Psoas muscle (tissue), 8 donors: Measurements from ENCODE around the gene FLAD1. TPM values are rescaled to one million over a fixed set of nuclear protein-coding genes. Genes with fewer than 3 reads are reported as not detected.
A peak's percentile ranks its signal among the peaks of the same experiment; 100 is the strongest.

Experiments used
- ATAC-seq, 4 donors: fragments of 200-7000 bp; cut with Tn5 transposase; one replicate each; pipeline ENCODE4 v1.9.1; 2020; ENCODE audit warnings: moderate library complexity in 3 of 4, mild to moderate bottlenecking in 2 of 4
- DNase-seq, 2 donors: peaks; one replicate each; pipeline ENCODE4 v3.0.0-alpha.2; 2020
- H3K27ac ChIP-seq: fragments of 200-600 bp; one replicate; pipeline ENCODE4 v1.8.0; 2022
- H3K27me3 ChIP-seq, 3 donors: fragments of 200-600 bp in 1 of 3; one replicate each; pipeline versions ENCODE4 v1.6.1 to v1.8.0; 2013 to 2022; ENCODE audit warnings: low read length in 2 of 3, mild to moderate bottlenecking in 2 of 3, moderate library complexity in 1 of 3; ENCODE audit not compliant: insufficient read depth in 3 of 3
- H3K36me3 ChIP-seq, 2 donors: fragments of 200-600 bp in 1 of 2; one replicate each; pipeline versions ENCODE4 v1.6.1 to v1.8.0; 2013 to 2022; ENCODE audit warnings: low read depth in 1 of 2, mild to moderate bottlenecking in 1 of 2, moderate library complexity in 1 of 2; ENCODE audit not compliant: insufficient read depth in 1 of 2
- H3K4me1 ChIP-seq: fragments of 200-600 bp; one replicate; pipeline ENCODE4 v1.8.0; 2022
- H3K4me3 ChIP-seq: fragments of 200-600 bp; one replicate; pipeline ENCODE4 v1.8.0; 2022; ENCODE audit warnings: mild to moderate bottlenecking
- H3K9me3 ChIP-seq: fragments of 200-600 bp; one replicate; pipeline ENCODE4 v1.8.0; 2022
- WGBS, 3 donors: extraction: QIAGEN DNeasy Blood & Tissue Kit; methylation state at CpG; one replicate each; pipeline versions ENCODE4 v1.1.6 to v1.1.7; 2013; 5-methylcytosine and 5-hydroxymethylcytosine counted together
- intact Hi-C, 2 donors: fragments of 100-400 bp; cut with DNase I; formaldehyde crosslinking; loops; one replicate each; pipeline versions ENCODE4 v1.11.0 to v1.14.2; 2022
- polyA plus RNA-seq, 3 donors: library from polyadenylated mRNA; stranded (reverse); fragments of 200-250 nt; gene quantifications; one replicate each; pipeline ENCODE4 v1.2.3, GENCODE V29; 2013
- total RNA-seq, 4 donors: library from RNA; stranded (reverse); fragmentation: NEBNext Ultra II Directional in 2 of 4; extraction: Animal tissue kit (Norgen Biotek cat#: 25700) in 2 of 4; gene quantifications; one replicate each; pipeline versions ENCODE4 v1.2.1 to v1.2.4, GENCODE V29; 2021 to 2023
- TF ChIP-seq, protein P1 (sequence below): fragments of 200-600 bp; IDR thresholded peaks from one replicate; pipeline ENCODE4 v1.8.0; 2022; ENCODE audit warnings: antibody characterized with exemption
- donor health status: healthy with polysubstance abuse.
- donor health status: DM: no; HTN: no; CAD: no; lungs with moderate emphysema.
- donor health status: Bipolar disorder and iron deficiency.
- donor health status: healthy.
- donor health status: DM: yes; HTN: yes; CAD: no.
- donor health status: DM: no; HTN: no; CAD: no.
- donor health status: DM: no; HTN: no; CAD: no.
- donor health status: DM: yes; HTN: yes; CAD: no.

FLAD1 gene
- total and polyA plus RNA-seq, 7 donors: 24.5 to 52.7 (median 34.9) TPM

DNA sequence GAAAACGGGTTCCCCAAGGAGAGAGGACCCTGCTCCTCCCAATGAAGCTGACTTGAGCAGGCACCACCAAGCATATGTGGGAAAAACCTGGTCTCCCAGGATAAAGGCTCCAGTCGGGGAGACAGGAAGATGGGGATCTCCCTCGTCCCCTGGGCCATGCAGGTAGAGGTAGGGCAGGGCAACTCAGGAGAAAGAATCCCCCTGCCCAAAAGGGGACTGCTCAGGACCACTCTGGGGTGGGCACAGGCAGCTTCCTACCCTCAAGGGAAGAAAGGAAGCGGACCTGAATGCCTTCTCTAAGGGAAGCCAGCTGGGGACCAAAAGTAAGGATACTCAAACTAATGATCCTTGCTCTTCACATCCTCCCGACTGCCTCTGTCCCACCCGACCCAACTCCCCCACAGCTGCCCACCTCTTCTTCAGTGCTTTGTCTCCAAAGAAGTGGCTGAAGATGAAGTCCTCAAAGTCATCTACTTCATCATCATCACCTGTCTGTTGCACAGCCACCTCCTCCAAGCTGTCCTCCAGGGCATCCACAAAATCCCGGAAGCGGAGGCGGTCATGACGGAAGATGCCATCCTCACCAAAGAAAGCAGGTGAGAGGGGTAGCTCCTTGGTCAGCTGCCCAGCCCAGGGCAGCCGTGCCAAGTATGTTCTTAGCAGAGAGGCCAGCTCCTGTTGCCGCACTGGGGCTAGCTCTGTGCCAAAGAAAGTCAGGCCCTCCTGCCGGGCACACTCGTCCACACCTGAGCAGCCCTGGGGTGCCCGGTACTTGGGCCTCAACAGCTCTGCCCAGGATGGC is 37.8 kb upstream of the FLAD1 start:
- H3K27ac ChIP-seq: peak overlapping the region; percentile 4
- H3K4me3 ChIP-seq: no peak overlapping the region
- DNase-seq (peak in 1 of 2 donors; percentile 43), ATAC-seq (no peak)
- peaks cover 3 to 65% of the 10 kb centered on the region in 2 donors for H3K36me3 ChIP-seq
- intact Hi-C loops: no loop called here
- H3K4me1 ChIP-seq: peaks cover 7% of the 10 kb centered on the region
- H3K9me3 ChIP-seq: no peaks in the 10 kb centered on the region
- TF ChIP-seq, protein P1, sequence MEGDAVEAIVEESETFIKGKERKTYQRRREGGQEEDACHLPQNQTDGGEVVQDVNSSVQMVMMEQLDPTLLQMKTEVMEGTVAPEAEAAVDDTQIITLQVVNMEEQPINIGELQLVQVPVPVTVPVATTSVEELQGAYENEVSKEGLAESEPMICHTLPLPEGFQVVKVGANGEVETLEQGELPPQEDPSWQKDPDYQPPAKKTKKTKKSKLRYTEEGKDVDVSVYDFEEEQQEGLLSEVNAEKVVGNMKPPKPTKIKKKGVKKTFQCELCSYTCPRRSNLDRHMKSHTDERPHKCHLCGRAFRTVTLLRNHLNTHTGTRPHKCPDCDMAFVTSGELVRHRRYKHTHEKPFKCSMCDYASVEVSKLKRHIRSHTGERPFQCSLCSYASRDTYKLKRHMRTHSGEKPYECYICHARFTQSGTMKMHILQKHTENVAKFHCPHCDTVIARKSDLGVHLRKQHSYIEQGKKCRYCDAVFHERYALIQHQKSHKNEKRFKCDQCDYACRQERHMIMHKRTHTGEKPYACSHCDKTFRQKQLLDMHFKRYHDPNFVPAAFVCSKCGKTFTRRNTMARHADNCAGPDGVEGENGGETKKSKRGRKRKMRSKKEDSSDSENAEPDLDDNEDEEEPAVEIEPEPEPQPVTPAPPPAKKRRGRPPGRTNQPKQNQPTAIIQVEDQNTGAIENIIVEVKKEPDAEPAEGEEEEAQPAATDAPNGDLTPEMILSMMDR: no peak
- WGBS, 3 donors: 66 to 77% (median 71%) methylated on average over 15 of the region's 15 CpGs
- no peaks in the 10 kb centered on the region for H3K27me3 ChIP-seq

GRCh38 chr1:154945962-154946850 is 36.9 kb upstream of the FLAD1 start:
- Histone ChIP-seq H3K36me3 (peaks cover 3 to 73% of the 10 kb centered on the region in 2 donors), H3K9me3 (no peaks in the 10 kb centered on the region), H3K4me1 (peaks cover 7% of the 10 kb centered on the region), H3K4me3 (no peak overlapping the region), H3K27ac (peak overlapping the region; percentile 27), H3K27me3 (no peaks in the 10 kb centered on the region)
- TF ChIP-seq, protein P1: no peak
- intact Hi-C loops: no loop called here
- 59 to 71% (median 66%) methylated on average over 17 of the region's 17 CpGs for WGBS, 3 donors
- DNase-seq: peak in 1 of 2 donors; percentile 46
- ATAC-seq: no peak

DNA sequence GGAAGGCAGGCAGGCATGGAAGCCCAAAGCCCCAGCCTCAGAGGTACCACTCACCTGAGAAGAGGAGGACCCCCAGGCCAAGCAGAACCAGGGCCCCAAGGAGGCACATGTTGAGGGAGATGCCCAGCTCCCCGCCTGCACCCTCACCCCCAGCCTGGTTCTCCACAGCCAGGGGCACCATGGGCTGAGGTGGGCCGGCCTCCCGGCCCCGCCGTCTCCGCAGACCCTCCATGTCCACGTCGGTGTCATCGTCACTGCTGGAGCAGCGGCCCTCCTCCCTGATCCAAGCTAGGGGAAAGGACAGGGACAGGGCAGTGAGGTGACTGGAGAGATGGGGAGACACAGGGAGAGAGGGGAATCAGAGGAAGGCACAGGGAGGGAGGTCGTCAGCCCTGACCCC is 35.1 kb upstream of the FLAD1 start:
- ATAC-seq: no peak
- intact Hi-C loops: no loop called here
- 93 to 94% (median 93%) methylated on average over 11 of the region's 11 CpGs for WGBS, 3 donors

GRCh38 chr1:154951901-154952657 is 31.1 kb upstream of the FLAD1 start:
- peaks cover 0 to 42% of the 10 kb centered on the region in 2 donors for H3K36me3 ChIP-seq
- no peak for ATAC-seq
- H3K27me3 ChIP-seq: no peaks in the 10 kb centered on the region
- H3K4me3 ChIP-seq: peak overlapping the region; percentile 71
- peak in 1 of 2 donors; percentile 51 for DNase-seq
- 58 to 64% (median 59%) methylated on average over 15 of the region's 15 CpGs for WGBS, 3 donors
- no peaks in the 10 kb centered on the region for H3K9me3 ChIP-seq
- intact Hi-C loops: loop anchor here in 1 of 2 donors (5.0 kb wide), 1 partner anchor 110 kb away; the partner anchor contains the start of gene EFNA4
- peaks cover 42% of the 10 kb centered on the region for H3K4me1 ChIP-seq
- TF ChIP-seq, protein P1: no peak
- H3K27ac ChIP-seq: peak overlapping the region; percentile 88

More for the DNA sequence above, 35.1 kb upstream of the FLAD1 start:
- TF ChIP-seq, protein P1: no peak
- Histone ChIP-seq H3K27me3 (no peaks in the 10 kb centered on the region), H3K4me3 (no peak overlapping the region), H3K36me3 (peaks cover 3 to 71% of the 10 kb centered on the region in 2 donors), H3K27ac (no peak overlapping the region), H3K4me1 (peaks cover 21% of the 10 kb centered on the region), H3K9me3 (no peaks in the 10 kb centered on the region)
- DNase-seq: no peak
